ENCODE measurements around the gene OSBPL8.

OSBPL8 gene

GRCh38 chr12:76559400-76560085 is at the start of gene OSBPL8:
Gene OSBPL8, minus strand, starts transcription at chr12:76559771. Its CDS starts 72,220 bp downstream, at chr12:76487551.
- peak within 1 kb of the TSS; percentile 87 for H3K9ac ChIP-seq (ENCODE audit: low read depth, low read length)
- peak within 1 kb of the TSS; percentile 96 for H3K27ac ChIP-seq (ENCODE audit: low read depth, low read length)
- H3K36me3 ChIP-seq (ENCODE audit: control insufficient read depth, insufficient read depth, low read length), result no peaks in the 10 kb centered on the region
- H3K4me1 ChIP-seq (ENCODE audit: control insufficient read depth, insufficient read depth, low read length), result peaks cover 18% of the 10 kb centered on the region
- H3K9me3 ChIP-seq (ENCODE audit: control insufficient read depth, insufficient read depth, low read length), result no peaks in the 10 kb centered on the region
- H3K27me3 ChIP-seq (ENCODE audit: control insufficient read depth, insufficient read depth, low read length), result no peaks in the 10 kb centered on the region
- H3K4me3 ChIP-seq (ENCODE audit: low read depth, low read length), result peak within 1 kb of the TSS; percentile 90

- no peak overlapping the region for H3K4me3 ChIP-seq (ENCODE audit: low read depth, low read length)
- no peaks in the 10 kb centered on the region for H3K36me3 ChIP-seq (ENCODE audit: control insufficient read depth, insufficient read depth, low read length)
- H3K27ac ChIP-seq (ENCODE audit: low read depth, low read length), result no peak overlapping the region
- H3K4me1 ChIP-seq (ENCODE audit: control insufficient read depth, insufficient read depth, low read length), result peaks cover 6% of the 10 kb centered on the region; the same call in 1 of the 2 replicates
- H3K27me3 ChIP-seq (ENCODE audit: control insufficient read depth, insufficient read depth, low read length), result no peaks in the 10 kb centered on the region
- H3K9me3 ChIP-seq (ENCODE audit: control insufficient read depth, insufficient read depth, low read length), result no peaks in the 10 kb centered on the region
- H3K9ac ChIP-seq (ENCODE audit: low read depth, low read length), result no peak overlapping the region
Observed at GRCh38 chr12:76608070-76608469, 48.5 kb upstream of the OSBPL8 start.

GRCh38 chr12:76595056-76595455 is 35.5 kb upstream of the OSBPL8 start:
- Histone ChIP-seq H3K9me3 (ENCODE audit: control insufficient read depth, insufficient read depth, low read length) (no peaks in the 10 kb centered on the region), H3K9ac (ENCODE audit: low read depth, low read length) (no peak overlapping the region), H3K27me3 (ENCODE audit: control insufficient read depth, insufficient read depth, low read length) (no peaks in the 10 kb centered on the region), H3K36me3 (ENCODE audit: control insufficient read depth, insufficient read depth, low read length) (no peaks in the 10 kb centered on the region), H3K27ac (ENCODE audit: low read depth, low read length) (no peak overlapping the region), H3K4me1 (ENCODE audit: control insufficient read depth, insufficient read depth, low read length) (no peaks in the 10 kb centered on the region), H3K4me3 (ENCODE audit: low read depth, low read length) (no peak overlapping the region)

- Histone ChIP-seq H3K27ac (ENCODE audit: low read depth, low read length) (no peak overlapping the region), H3K9ac (ENCODE audit: low read depth, low read length) (no peak overlapping the region), H3K9me3 (ENCODE audit: control insufficient read depth, insufficient read depth, low read length) (no peaks in the 10 kb centered on the region), H3K4me3 (ENCODE audit: low read depth, low read length) (no peak overlapping the region), H3K27me3 (ENCODE audit: control insufficient read depth, insufficient read depth, low read length) (no peaks in the 10 kb centered on the region), H3K36me3 (ENCODE audit: control insufficient read depth, insufficient read depth, low read length) (no peaks in the 10 kb centered on the region), H3K4me1 (ENCODE audit: control insufficient read depth, insufficient read depth, low read length) (no peaks in the 10 kb centered on the region)
Observed at GRCh38 chr12:76591476-76591875, 31.9 kb upstream of the OSBPL8 start.

GRCh38 chr12:76590131-76590530 is 30.6 kb upstream of the OSBPL8 start:
- no peaks in the 10 kb centered on the region for H3K4me1 ChIP-seq (ENCODE audit: control insufficient read depth, insufficient read depth, low read length)
- no peak overlapping the region for H3K27ac ChIP-seq (ENCODE audit: low read depth, low read length)
- no peaks in the 10 kb centered on the region for H3K9me3 ChIP-seq (ENCODE audit: control insufficient read depth, insufficient read depth, low read length)
- no peak overlapping the region for H3K9ac ChIP-seq (ENCODE audit: low read depth, low read length)
- no peaks in the 10 kb centered on the region for H3K27me3 ChIP-seq (ENCODE audit: control insufficient read depth, insufficient read depth, low read length)
- H3K4me3 ChIP-seq (ENCODE audit: low read depth, low read length), result no peak overlapping the region
- no peaks in the 10 kb centered on the region for H3K36me3 ChIP-seq (ENCODE audit: control insufficient read depth, insufficient read depth, low read length)

- H3K27me3 ChIP-seq (ENCODE audit: control insufficient read depth, insufficient read depth, low read length), result no peaks in the 10 kb centered on the region
- H3K4me1 ChIP-seq (ENCODE audit: control insufficient read depth, insufficient read depth, low read length), result no peaks in the 10 kb centered on the region
- H3K9ac ChIP-seq (ENCODE audit: low read depth, low read length), result no peak overlapping the region
- H3K9me3 ChIP-seq (ENCODE audit: control insufficient read depth, insufficient read depth, low read length), result no peaks in the 10 kb centered on the region
- no peak overlapping the region for H3K27ac ChIP-seq (ENCODE audit: low read depth, low read length)
- H3K4me3 ChIP-seq (ENCODE audit: low read depth, low read length), result no peak overlapping the region
- no peaks in the 10 kb centered on the region for H3K36me3 ChIP-seq (ENCODE audit: control insufficient read depth, insufficient read depth, low read length)
Observed at GRCh38 chr12:76588881-76589565, 29.5 kb upstream of the OSBPL8 start.

- Histone ChIP-seq H3K4me3 (ENCODE audit: low read depth, low read length) (no peak overlapping the region), H3K4me1 (ENCODE audit: control insufficient read depth, insufficient read depth, low read length) (no peaks in the 10 kb centered on the region), H3K9ac (ENCODE audit: low read depth, low read length) (no peak overlapping the region), H3K9me3 (ENCODE audit: control insufficient read depth, insufficient read depth, low read length) (no peaks in the 10 kb centered on the region), H3K36me3 (ENCODE audit: control insufficient read depth, insufficient read depth, low read length) (no peaks in the 10 kb centered on the region), H3K27ac (ENCODE audit: low read depth, low read length) (no peak overlapping the region), H3K27me3 (ENCODE audit: control insufficient read depth, insufficient read depth, low read length) (no peaks in the 10 kb centered on the region)
Observed at GRCh38 chr12:76587428-76588178, 28.0 kb upstream of the OSBPL8 start.

GRCh38 chr12:76586764-76587395 is 27.3 kb upstream of the OSBPL8 start:
- Histone ChIP-seq H3K4me1 (ENCODE audit: control insufficient read depth, insufficient read depth, low read length) (no peaks in the 10 kb centered on the region), H3K27ac (ENCODE audit: low read depth, low read length) (no peak overlapping the region), H3K9ac (ENCODE audit: low read depth, low read length) (no peak overlapping the region), H3K9me3 (ENCODE audit: control insufficient read depth, insufficient read depth, low read length) (no peaks in the 10 kb centered on the region), H3K27me3 (ENCODE audit: control insufficient read depth, insufficient read depth, low read length) (no peaks in the 10 kb centered on the region), H3K36me3 (ENCODE audit: control insufficient read depth, insufficient read depth, low read length) (no peaks in the 10 kb centered on the region), H3K4me3 (ENCODE audit: low read depth, low read length) (no peak overlapping the region)

GRCh38 chr12:76583301-76583700 is 23.7 kb upstream of the OSBPL8 start:
- Histone ChIP-seq H3K27me3 (ENCODE audit: control insufficient read depth, insufficient read depth, low read length) (no peaks in the 10 kb centered on the region), H3K9me3 (ENCODE audit: control insufficient read depth, insufficient read depth, low read length) (no peaks in the 10 kb centered on the region), H3K4me1 (ENCODE audit: control insufficient read depth, insufficient read depth, low read length) (no peaks in the 10 kb centered on the region), H3K4me3 (ENCODE audit: low read depth, low read length) (no peak overlapping the region), H3K9ac (ENCODE audit: low read depth, low read length) (no peak overlapping the region), H3K36me3 (ENCODE audit: control insufficient read depth, insufficient read depth, low read length) (no peaks in the 10 kb centered on the region), H3K27ac (ENCODE audit: low read depth, low read length) (no peak overlapping the region)

GRCh38 chr12:76573840-76574373 is 14.3 kb upstream of the OSBPL8 start:
- Histone ChIP-seq H3K9me3 (ENCODE audit: control insufficient read depth, insufficient read depth, low read length) (peaks cover 11% of the 10 kb centered on the region), H3K4me1 (ENCODE audit: control insufficient read depth, insufficient read depth, low read length) (no peaks in the 10 kb centered on the region), H3K27me3 (ENCODE audit: control insufficient read depth, insufficient read depth, low read length) (no peaks in the 10 kb centered on the region), H3K27ac (ENCODE audit: low read depth, low read length) (no peak overlapping the region), H3K36me3 (ENCODE audit: control insufficient read depth, insufficient read depth, low read length) (no peaks in the 10 kb centered on the region), H3K9ac (ENCODE audit: low read depth, low read length) (no peak overlapping the region), H3K4me3 (ENCODE audit: low read depth, low read length) (no peak overlapping the region)
